ENCODE measurements around the gene GPC3.

GPC3 gene

GRCh38 chrX:133951098-133951497 is 34.3 kb downstream of the GPC3 start:
- Histone ChIP-seq H3K27ac (ENCODE audit: low read length) (no peak overlapping the region), H3K4me3 (ENCODE audit: low read length) (no peak overlapping the region), H3K36me3 (ENCODE audit: control insufficient read depth, insufficient read depth, low read length) (no peaks in the 10 kb centered on the region), H3K27me3 (ENCODE audit: control insufficient read depth, insufficient read depth, low read length) (no peaks in the 10 kb centered on the region), H3K4me1 (ENCODE audit: control insufficient read depth, insufficient read depth, low read length) (no peaks in the 10 kb centered on the region), H3K9me3 (ENCODE audit: control insufficient read depth, insufficient read depth, low read length) (no peaks in the 10 kb centered on the region)
- DNase-seq (ENCODE audit: low read depth, low spot score) = no peak
- no CpG with 5 or more reads among the region's 2 CpGs for WGBS (ENCODE audit: insufficient coverage, insufficient read length)

GRCh38 chrX:133950214-133950613 is 35.2 kb downstream of the GPC3 start:
- no peak overlapping the region for H3K4me3 ChIP-seq (ENCODE audit: low read length)
- H3K9me3 ChIP-seq (ENCODE audit: control insufficient read depth, insufficient read depth, low read length) = no peaks in the 10 kb centered on the region
- no peak overlapping the region for H3K27ac ChIP-seq (ENCODE audit: low read length)
- H3K4me1 ChIP-seq (ENCODE audit: control insufficient read depth, insufficient read depth, low read length) = no peaks in the 10 kb centered on the region
- H3K27me3 ChIP-seq (ENCODE audit: control insufficient read depth, insufficient read depth, low read length) = no peaks in the 10 kb centered on the region
- no peak for DNase-seq (ENCODE audit: low read depth, low spot score)
- H3K36me3 ChIP-seq (ENCODE audit: control insufficient read depth, insufficient read depth, low read length) = no peaks in the 10 kb centered on the region
- no CpG with 5 or more reads among the region's 3 CpGs for WGBS (ENCODE audit: insufficient coverage, insufficient read length)

- no CpG with 5 or more reads among the region's 1 CpG for WGBS (ENCODE audit: insufficient coverage, insufficient read length)
- Histone ChIP-seq H3K27ac (ENCODE audit: low read length) (no peak overlapping the region), H3K4me3 (ENCODE audit: low read length) (no peak overlapping the region), H3K9me3 (ENCODE audit: control insufficient read depth, insufficient read depth, low read length) (no peaks in the 10 kb centered on the region), H3K4me1 (ENCODE audit: control insufficient read depth, insufficient read depth, low read length) (no peaks in the 10 kb centered on the region), H3K27me3 (ENCODE audit: control insufficient read depth, insufficient read depth, low read length) (no peaks in the 10 kb centered on the region), H3K36me3 (ENCODE audit: control insufficient read depth, insufficient read depth, low read length) (no peaks in the 10 kb centered on the region)
- DNase-seq (ENCODE audit: low read depth, low spot score) = no peak
Measured at GRCh38 chrX:133948895-133949294, 36.5 kb downstream of the GPC3 start.

GRCh38 chrX:133947996-133948395 is 37.4 kb downstream of the GPC3 start:
- no CpG with 5 or more reads among the region's 1 CpG for WGBS (ENCODE audit: insufficient coverage, insufficient read length)
- no peak overlapping the region for H3K4me3 ChIP-seq (ENCODE audit: low read length)
- no peaks in the 10 kb centered on the region for H3K4me1 ChIP-seq (ENCODE audit: control insufficient read depth, insufficient read depth, low read length)
- no peaks in the 10 kb centered on the region for H3K9me3 ChIP-seq (ENCODE audit: control insufficient read depth, insufficient read depth, low read length)
- no peaks in the 10 kb centered on the region for H3K27me3 ChIP-seq (ENCODE audit: control insufficient read depth, insufficient read depth, low read length)
- H3K36me3 ChIP-seq (ENCODE audit: control insufficient read depth, insufficient read depth, low read length) = no peaks in the 10 kb centered on the region
- no peak overlapping the region for H3K27ac ChIP-seq (ENCODE audit: low read length)
- DNase-seq (ENCODE audit: low read depth, low spot score) = no peak

GRCh38 chrX:133947022-133947421 is 38.4 kb downstream of the GPC3 start:
- WGBS (ENCODE audit: insufficient coverage, insufficient read length) = no CpG with 5 or more reads among the region's 2 CpGs
- Histone ChIP-seq H3K4me3 (ENCODE audit: low read length) (no peak overlapping the region), H3K4me1 (ENCODE audit: control insufficient read depth, insufficient read depth, low read length) (no peaks in the 10 kb centered on the region), H3K9me3 (ENCODE audit: control insufficient read depth, insufficient read depth, low read length) (no peaks in the 10 kb centered on the region), H3K27ac (ENCODE audit: low read length) (no peak overlapping the region), H3K36me3 (ENCODE audit: control insufficient read depth, insufficient read depth, low read length) (no peaks in the 10 kb centered on the region), H3K27me3 (ENCODE audit: control insufficient read depth, insufficient read depth, low read length) (no peaks in the 10 kb centered on the region)
- DNase-seq (ENCODE audit: low read depth, low spot score) = no peak

- DNase-seq (ENCODE audit: low read depth, low spot score) = no peak
- Histone ChIP-seq H3K4me1 (ENCODE audit: control insufficient read depth, insufficient read depth, low read length) (no peaks in the 10 kb centered on the region), H3K9me3 (ENCODE audit: control insufficient read depth, insufficient read depth, low read length) (no peaks in the 10 kb centered on the region), H3K27me3 (ENCODE audit: control insufficient read depth, insufficient read depth, low read length) (no peaks in the 10 kb centered on the region), H3K36me3 (ENCODE audit: control insufficient read depth, insufficient read depth, low read length) (no peaks in the 10 kb centered on the region), H3K4me3 (ENCODE audit: low read length) (no peak overlapping the region), H3K27ac (ENCODE audit: low read length) (no peak overlapping the region)
- no CpG with 5 or more reads among the region's 1 CpG for WGBS (ENCODE audit: insufficient coverage, insufficient read length)
Measured at GRCh38 chrX:133943507-133943906, 41.9 kb downstream of the GPC3 start.

GRCh38 chrX:133939655-133940302 is 45.6 kb downstream of the GPC3 start:
- H3K9me3 ChIP-seq (ENCODE audit: control insufficient read depth, insufficient read depth, low read length) = no peaks in the 10 kb centered on the region
- no CpG with 5 or more reads among the region's 2 CpGs for WGBS (ENCODE audit: insufficient coverage, insufficient read length)
- no peak overlapping the region for H3K4me3 ChIP-seq (ENCODE audit: low read length)
- no peak for DNase-seq (ENCODE audit: low read depth, low spot score)
- H3K27me3 ChIP-seq (ENCODE audit: control insufficient read depth, insufficient read depth, low read length) = no peaks in the 10 kb centered on the region
- no peaks in the 10 kb centered on the region for H3K4me1 ChIP-seq (ENCODE audit: control insufficient read depth, insufficient read depth, low read length)
- no peaks in the 10 kb centered on the region for H3K36me3 ChIP-seq (ENCODE audit: control insufficient read depth, insufficient read depth, low read length)
- no peak overlapping the region for H3K27ac ChIP-seq (ENCODE audit: low read length)

GRCh38 chrX:133938530-133938929 is 46.9 kb downstream of the GPC3 start:
- H3K27ac ChIP-seq (ENCODE audit: low read length) = no peak overlapping the region
- H3K4me3 ChIP-seq (ENCODE audit: low read length) = no peak overlapping the region
- H3K36me3 ChIP-seq (ENCODE audit: control insufficient read depth, insufficient read depth, low read length) = no peaks in the 10 kb centered on the region
- no peak for DNase-seq (ENCODE audit: low read depth, low spot score)
- WGBS (ENCODE audit: insufficient coverage, insufficient read length) = no CpG with 5 or more reads among the region's 1 CpG
- no peaks in the 10 kb centered on the region for H3K4me1 ChIP-seq (ENCODE audit: control insufficient read depth, insufficient read depth, low read length)
- no peaks in the 10 kb centered on the region for H3K9me3 ChIP-seq (ENCODE audit: control insufficient read depth, insufficient read depth, low read length)
- no peaks in the 10 kb centered on the region for H3K27me3 ChIP-seq (ENCODE audit: control insufficient read depth, insufficient read depth, low read length)

GRCh38 chrX:133937022-133937421 is 48.4 kb downstream of the GPC3 start:
- no CpG with 5 or more reads among the region's 3 CpGs for WGBS (ENCODE audit: insufficient coverage, insufficient read length)
- Histone ChIP-seq H3K27ac (ENCODE audit: low read length) (no peak overlapping the region), H3K27me3 (ENCODE audit: control insufficient read depth, insufficient read depth, low read length) (no peaks in the 10 kb centered on the region), H3K4me3 (ENCODE audit: low read length) (no peak overlapping the region), H3K36me3 (ENCODE audit: control insufficient read depth, insufficient read depth, low read length) (no peaks in the 10 kb centered on the region), H3K9me3 (ENCODE audit: control insufficient read depth, insufficient read depth, low read length) (no peaks in the 10 kb centered on the region), H3K4me1 (ENCODE audit: control insufficient read depth, insufficient read depth, low read length) (no peaks in the 10 kb centered on the region)
- DNase-seq (ENCODE audit: low read depth, low spot score) = no peak

- no peaks in the 10 kb centered on the region for H3K36me3 ChIP-seq (ENCODE audit: control insufficient read depth, insufficient read depth, low read length)
- no peak overlapping the region for H3K27ac ChIP-seq (ENCODE audit: low read length)
- no CpG with 5 or more reads among the region's 4 CpGs for WGBS (ENCODE audit: insufficient coverage, insufficient read length)
Measured at GRCh38 chrX:133935076-133935475, 50.3 kb downstream of the GPC3 start.

GRCh38 chrX:133933316-133933715 is 52.1 kb downstream of the GPC3 start:
- Histone ChIP-seq H3K4me1 (ENCODE audit: control insufficient read depth, insufficient read depth, low read length) (no peaks in the 10 kb centered on the region), H3K4me3 (ENCODE audit: low read length) (no peak overlapping the region), H3K9me3 (ENCODE audit: control insufficient read depth, insufficient read depth, low read length) (no peaks in the 10 kb centered on the region), H3K27me3 (ENCODE audit: control insufficient read depth, insufficient read depth, low read length) (no peaks in the 10 kb centered on the region), H3K36me3 (ENCODE audit: control insufficient read depth, insufficient read depth, low read length) (no peaks in the 10 kb centered on the region), H3K27ac (ENCODE audit: low read length) (no peak overlapping the region)
- WGBS (ENCODE audit: insufficient coverage, insufficient read length) = no CpG with 5 or more reads among the region's 2 CpGs
- DNase-seq (ENCODE audit: low read depth, low spot score) = no peak

More at GRCh38 chrX:133935076-133935475, 50.3 kb downstream of the GPC3 start:
- Histone ChIP-seq H3K9me3 (ENCODE audit: control insufficient read depth, insufficient read depth, low read length) (no peaks in the 10 kb centered on the region), H3K4me1 (ENCODE audit: control insufficient read depth, insufficient read depth, low read length) (no peaks in the 10 kb centered on the region), H3K27me3 (ENCODE audit: control insufficient read depth, insufficient read depth, low read length) (no peaks in the 10 kb centered on the region), H3K4me3 (ENCODE audit: low read length) (no peak overlapping the region)
- no peak for DNase-seq (ENCODE audit: low read depth, low spot score)
